WI38 (cell line): ENCODE data around the gene CCDC88C.
"Not testable (repeated sequence)": the region's sequence is repeated elsewhere in the genome, so short reads cannot be mapped to it uniquely, and the experiment has no call there.

Experiments used
- H3K4me3 ChIP-seq: 2 replicates; pipeline ENCODE4 v1.5.1; 2011; ENCODE audit warnings: low read depth, mild to moderate bottlenecking, control low read depth, low read length
- CTCF ChIP-seq: IDR thresholded peaks from 2 replicates; pipeline ENCODE4 v1.5.1; 2012; ENCODE audit warnings: low read depth, mild to moderate bottlenecking, control low read depth, low read length

The CCDC88C gene

GRCh38 chr14:91271639-91272038 is 146.0 kb downstream of the CCDC88C start:
- no peak for TF ChIP-seq CTCF
- no peak overlapping the region for H3K4me3 ChIP-seq

GRCh38 chr14:91270619-91271018 is 147.0 kb downstream of the CCDC88C start:
- no peak overlapping the region for H3K4me3 ChIP-seq
- no peak for TF ChIP-seq CTCF

GRCh38 chr14:91270188-91270587 is 147.4 kb downstream of the CCDC88C start:
- TF ChIP-seq CTCF: no peak
- no peak overlapping the region for H3K4me3 ChIP-seq

- H3K4me3 ChIP-seq: no peak overlapping the region
- no peak for TF ChIP-seq CTCF
Measured at GRCh38 chr14:91269076-91269991, 148.3 kb downstream of the CCDC88C start.

- no peak overlapping the region for H3K4me3 ChIP-seq
- TF ChIP-seq CTCF: no peak
Measured at GRCh38 chr14:91267965-91268437, 149.6 kb downstream of the CCDC88C start.

GRCh38 chr14:91266276-91266675 is 151.3 kb downstream of the CCDC88C start:
- H3K4me3 ChIP-seq: not testable (repeated sequence)

GRCh38 chr14:91265404-91265803 is 152.2 kb downstream of the CCDC88C start:
- no peak for TF ChIP-seq CTCF
- no peak overlapping the region for H3K4me3 ChIP-seq
